Measurements from ENCODE around the gene TCF4.

TCF4 gene

DNA sequence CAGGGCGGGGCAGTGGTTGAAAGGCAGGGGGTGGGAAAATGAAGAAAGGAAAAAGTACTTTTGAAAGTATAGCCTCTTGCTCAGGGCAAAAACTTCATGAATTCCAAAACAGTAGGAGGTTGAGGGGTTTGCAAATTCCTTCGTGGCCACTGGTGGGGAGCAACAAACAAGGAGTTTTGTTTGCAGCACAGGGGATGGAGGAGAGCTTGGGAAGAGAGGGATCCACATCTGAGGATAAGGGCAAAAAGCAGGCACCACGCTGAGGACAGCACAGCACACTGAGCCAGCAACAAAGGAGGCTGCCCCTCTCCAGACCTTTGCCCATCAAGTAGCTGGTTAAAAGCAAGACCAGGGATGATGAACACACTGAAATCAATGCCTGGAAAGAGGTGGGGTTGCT lies 148.9 kb downstream of the TCF4 start:
- no peak for DNase-seq (ENCODE audit: low spot score)

DNA sequence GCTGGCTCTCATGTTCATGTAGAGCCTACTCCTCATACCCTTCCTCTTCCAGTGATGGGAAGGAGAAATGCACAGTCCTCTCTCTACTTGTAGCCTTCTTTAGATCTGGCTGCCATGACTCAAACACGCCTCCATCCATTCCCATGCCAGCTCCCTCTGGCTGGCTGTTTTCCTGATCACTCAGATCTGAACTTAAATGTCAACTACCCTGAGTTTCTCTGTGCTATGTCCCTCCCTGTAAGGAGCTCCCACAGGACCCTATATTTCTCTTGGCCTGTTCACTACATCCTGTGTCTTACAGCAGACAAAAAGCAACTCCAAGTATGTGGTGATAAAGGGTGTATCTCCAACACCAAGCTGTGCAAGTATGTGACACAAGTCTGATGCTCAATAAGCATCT lies 152.4 kb downstream of the TCF4 start:
- no peak for DNase-seq (ENCODE audit: low spot score)

DNA sequence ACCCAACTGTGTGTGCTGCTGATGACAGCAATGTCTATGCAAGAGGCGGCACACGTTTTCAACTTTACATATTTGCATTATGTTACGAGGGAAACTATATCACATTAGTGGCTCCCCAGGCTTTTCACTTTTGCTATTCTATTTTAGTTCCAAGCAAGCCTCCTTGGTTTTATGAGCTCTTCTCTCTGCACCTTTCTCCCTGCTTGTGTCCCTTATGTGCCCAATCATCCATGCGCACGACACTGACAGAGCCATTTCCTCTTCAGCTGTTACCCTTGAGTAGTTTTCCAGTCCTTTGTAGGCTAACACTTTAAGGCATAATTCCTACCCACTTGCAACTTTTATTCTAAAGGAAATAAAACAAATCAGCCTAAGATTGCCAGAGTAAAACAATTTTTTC lies 154.3 kb downstream of the TCF4 start:
- no peak for DNase-seq (ENCODE audit: low spot score)

DNA sequence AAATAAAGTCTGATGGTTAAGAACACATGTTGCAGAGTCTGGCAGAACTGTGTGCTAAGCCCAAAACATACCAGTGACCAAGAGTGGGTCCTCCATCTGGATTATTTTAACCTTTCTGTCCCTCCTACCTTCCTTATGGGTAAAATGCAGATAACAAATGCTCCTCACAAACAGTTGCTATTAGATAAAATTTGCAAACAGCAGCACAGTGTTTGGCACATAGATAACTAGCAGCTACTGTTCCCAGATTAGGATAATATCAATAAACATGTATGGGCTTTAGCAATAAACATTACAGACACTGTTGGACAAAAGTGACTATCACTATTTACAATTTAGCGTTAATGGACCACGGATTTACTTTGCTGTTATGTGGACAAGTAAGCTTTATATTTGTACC lies 154.9 kb downstream of the TCF4 start:
- DNase-seq (ENCODE audit: low spot score): no peak

DNA sequence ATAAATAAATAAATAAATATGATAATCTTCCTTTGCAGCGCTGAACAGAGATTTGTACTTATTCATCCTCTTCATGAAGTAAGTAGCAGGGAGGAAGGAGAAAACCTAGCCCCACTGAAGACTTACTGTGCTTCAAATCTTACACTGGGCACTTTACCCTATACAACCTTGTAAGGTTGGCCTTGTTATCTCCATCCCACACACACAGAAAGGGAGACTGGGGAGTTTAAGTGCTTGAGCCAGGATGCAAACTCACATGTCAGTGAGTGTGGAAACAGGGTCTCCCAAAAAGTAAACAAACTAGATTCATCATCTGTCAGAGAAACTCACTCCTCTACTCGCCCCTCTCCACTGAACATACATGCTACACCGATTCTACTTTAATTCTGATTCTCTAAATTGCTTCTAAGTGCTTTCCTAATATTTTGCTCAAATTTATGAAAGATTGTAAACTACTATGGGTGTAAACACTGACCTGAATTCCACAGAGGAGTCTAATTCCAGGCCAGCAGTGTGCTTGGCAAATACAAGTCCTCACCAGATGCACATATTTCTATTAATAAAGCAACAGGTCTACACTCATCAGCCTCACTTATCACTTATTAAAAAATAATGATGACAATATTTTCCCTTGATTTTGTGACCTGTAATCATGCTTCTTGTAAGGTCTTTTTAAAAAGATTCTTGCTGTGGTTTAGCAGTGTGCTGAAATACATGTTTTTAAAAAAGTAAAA lies 155.5 kb downstream of the TCF4 start:
- no peak for DNase-seq (ENCODE audit: low spot score)

DNA sequence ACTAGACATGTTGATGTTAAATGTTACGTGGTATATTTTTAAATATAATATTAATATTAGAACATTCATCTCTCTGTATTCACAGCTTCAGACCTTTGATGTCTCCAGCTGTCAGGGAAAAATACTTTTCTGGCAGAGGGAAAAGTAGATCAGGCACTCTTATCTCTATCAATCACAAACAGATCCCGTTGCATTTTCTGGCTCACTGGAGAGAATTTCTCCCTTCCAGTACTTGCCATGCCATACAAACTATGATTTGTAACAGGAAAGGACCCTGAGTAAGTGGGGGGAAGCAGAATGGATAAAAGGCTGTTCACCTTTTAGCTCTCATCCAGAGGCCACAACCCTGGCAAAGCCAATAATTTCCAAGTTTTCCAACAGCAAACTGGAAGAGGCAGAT lies 158.0 kb downstream of the TCF4 start:
- no peak for DNase-seq (ENCODE audit: low spot score)

DNA sequence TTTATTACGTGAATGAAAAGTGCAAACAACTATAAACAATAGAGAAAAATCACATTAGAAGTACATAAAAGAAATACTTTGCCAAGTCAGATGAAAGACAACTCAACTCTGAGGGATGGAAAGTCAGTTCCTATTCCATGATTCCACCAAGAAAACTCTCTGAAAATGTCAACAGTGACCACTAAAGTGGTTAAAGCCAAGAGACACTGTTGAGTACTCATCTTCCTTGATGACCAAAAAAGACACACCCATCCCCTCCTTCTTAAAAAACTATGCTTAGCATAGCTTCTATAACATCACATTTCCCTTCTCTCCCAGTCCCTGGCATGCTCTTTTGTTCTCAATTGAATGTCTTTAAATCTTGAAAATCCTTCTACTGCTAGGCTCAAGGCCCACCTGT lies 160.0 kb downstream of the TCF4 start:
- no peak for DNase-seq (ENCODE audit: low spot score)

DNA sequence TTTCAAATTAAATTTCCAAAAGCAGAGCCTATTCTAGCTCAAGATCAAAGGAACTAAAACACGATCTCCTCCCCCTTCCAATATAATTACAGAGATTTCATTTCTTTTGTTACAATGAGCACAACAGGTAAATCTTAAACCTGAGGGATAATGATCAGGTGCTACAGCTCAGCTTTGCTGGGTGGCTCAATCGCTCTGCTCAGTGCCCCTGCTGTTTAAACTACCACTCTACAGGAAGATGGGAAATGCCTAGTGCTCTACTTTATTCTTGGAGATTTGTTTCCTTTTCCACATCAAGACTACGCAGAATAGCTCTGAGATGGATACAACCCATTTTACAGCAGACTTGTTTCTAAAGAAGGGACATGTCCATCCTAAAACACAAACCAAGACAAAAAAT lies 162.3 kb downstream of the TCF4 start:
- no peak for DNase-seq (ENCODE audit: low spot score)

DNA sequence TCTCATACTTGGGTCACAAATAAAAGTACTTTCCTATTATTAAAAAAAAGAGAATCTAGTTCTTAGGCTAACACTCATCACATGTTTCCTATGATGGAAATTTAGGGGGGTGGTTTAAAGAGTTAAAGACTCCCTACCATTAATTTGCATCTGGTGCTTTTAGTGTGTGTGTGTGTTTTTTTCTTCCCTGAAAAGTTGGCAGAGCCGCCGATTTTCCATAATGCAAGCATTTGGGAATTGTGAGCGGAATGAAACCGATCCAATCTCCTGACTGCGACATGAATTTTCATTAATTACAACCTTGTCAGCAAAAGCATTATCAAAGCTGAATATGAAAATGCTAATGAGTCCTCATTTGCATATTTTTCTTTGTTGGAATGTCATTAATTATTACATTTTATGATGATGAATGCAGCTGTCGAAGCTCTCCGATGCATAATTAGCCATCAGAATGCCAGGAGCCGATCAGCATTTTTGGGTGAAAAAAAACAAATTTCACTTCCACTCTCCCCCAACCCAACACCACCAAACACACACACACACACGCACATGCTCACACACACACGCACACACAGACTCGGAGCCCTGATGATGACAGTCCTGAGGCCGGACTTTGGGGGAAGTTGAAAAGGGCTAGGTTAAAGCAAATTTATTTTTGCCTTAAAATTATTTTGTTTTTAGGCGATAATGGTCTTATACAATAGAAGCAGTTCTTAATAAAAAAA lies 165.4 kb downstream of the TCF4 start:
- DNase-seq (ENCODE audit: low spot score): peak; percentile 56

DNA sequence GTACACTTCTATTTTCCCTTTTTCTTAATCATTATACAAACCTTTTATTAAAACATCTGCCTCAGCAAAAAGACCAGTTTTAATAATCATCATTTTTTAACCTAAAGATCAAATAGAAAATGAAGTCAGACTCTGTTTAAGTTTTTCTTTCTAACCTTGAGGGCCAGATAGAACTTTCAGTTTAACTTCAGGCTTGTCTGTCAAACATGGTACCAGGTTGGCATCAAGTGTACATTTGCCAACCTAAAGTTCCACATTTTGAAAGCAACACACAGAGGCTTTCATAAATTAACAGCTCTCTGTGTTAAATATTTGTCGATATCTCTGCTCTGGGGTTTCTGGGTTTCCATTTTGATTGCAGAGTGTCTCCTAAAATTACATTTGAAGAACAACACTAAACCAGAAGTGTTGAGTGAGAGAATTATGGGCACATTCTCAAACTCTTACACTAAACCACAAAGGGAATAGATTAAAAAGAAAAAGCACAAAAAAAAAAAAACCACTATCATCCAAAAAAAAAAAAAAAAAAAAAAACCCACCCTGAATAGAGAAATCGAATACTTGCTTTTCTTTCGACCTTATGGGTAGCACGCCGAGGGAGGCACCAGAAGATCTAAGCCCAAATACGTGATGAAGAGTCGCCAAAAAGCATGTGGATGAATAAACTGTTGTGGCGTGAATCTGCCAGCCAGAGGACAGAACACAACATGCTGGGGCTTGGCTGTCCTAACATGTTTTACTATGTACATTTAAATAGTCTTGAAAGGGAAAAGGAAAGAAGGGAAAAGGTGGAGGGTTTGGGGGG lies 166.2 kb downstream of the TCF4 start:
- peak; percentile 77 for DNase-seq (ENCODE audit: low spot score)

DNA sequence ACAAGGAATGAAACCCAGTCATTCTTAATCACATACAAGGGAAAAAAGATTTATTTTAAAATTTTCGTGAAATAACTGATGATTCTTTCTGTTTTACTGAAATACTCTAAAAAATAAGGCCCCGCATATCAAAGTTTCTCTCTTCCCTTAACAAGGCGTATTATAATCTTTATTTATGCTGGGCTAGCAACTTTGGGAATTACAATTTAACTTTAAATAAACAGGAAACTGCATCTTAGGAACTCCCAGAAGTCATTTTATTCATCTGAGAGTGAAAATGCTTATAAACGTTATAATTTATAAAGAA lies 166.7 kb downstream of the TCF4 start:
- DNase-seq (ENCODE audit: low spot score): no peak

DNA sequence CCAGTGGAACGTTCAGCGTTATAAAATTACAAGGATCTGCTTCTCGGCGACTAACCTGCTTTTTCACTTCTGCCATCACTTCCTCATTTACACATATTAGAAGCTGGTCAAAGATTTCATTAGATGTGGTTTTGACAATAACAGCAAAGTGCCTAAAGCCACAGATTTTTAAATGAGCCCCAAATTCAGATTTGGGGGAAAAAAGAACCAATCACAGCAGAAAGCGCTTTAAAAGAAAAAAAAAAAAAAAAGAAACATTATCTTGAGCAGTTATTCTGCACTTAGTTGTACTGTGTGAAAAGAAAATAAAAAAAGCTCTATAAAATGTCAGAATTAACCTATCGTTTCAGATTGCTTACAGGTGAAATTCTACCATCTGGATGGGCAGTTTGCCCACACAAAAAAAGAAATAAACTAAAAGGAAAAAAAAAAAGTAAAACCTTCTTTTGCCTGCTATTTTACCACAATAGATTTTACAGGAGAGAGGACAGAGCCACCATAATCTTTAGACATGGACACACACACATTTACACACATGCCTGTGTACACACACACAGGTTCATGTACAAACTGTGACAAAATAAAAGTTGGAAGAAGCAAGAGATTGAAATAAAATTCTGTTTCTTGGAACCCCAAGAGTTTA lies 167.2 kb downstream of the TCF4 start:
- DNase-seq (ENCODE audit: low spot score): no peak

DNA sequence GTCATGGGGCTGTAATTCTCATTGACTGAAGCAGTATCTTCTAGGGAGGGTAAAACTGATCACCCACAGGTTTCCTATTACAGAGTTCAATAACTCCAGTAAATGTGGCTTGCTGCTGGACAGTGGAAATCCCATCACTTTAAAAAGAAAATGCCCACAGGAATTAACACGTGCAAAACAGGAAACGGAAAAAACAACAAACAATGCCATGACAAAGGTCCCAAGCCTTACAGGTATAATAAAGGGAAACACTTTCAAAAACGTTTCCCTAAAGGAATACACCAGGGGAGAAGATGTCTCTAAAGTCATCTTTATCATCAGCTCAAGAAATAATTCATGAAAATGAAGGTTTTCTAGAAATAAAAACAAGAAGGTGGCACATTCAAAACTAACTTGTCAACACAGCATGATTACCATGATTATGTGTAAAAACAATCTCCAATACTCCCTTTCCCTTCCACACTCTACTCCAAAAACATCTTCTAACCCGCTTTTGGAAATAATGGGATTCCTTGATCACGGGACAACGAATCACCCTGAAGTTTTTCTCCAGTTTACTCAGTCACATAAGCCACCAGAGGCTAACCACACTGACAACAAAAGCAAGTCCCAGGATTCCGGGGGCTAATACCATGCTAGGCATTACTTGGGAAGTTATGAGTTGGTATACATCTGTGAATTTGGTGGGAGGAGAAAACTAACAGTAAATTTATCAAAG lies 167.9 kb downstream of the TCF4 start:
- no peak for DNase-seq (ENCODE audit: low spot score)

DNA sequence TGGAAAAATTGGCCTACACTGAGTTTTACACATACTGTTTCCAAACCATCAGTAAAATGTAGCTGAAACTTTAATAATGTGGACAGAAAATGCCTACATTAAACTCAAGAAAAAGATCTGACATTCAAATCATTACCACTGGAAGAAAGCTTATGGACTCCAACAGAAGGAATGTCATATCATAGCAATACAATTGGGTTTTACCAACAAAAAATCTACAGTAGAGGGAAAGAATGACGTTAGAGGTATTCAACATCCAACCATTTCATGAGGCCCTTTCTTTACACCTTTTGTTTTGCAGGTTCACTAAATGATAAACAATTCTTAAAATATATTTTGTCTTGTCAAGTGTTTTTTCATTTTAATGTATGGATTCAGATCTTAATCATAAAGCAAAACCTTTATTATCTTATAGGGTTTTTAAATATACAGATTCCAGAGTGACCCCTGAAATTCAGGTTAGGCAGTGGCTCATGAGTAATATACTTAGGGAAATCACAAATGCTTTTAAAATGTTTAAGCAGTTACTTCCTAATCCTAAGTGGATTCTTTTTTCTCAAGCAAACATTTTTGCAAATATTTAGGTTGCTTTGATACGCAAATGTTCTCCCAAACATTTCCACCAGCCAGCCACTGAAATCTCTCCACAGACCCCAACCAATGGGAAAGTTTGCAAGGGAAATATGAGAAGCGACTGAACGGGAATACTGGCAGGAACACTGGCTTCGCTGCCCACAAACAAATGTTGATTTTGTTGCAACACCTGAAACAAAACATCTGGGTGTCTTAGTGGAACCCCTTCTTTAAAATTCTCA lies 168.7 kb downstream of the TCF4 start:
- no peak for DNase-seq (ENCODE audit: low spot score)

DNA sequence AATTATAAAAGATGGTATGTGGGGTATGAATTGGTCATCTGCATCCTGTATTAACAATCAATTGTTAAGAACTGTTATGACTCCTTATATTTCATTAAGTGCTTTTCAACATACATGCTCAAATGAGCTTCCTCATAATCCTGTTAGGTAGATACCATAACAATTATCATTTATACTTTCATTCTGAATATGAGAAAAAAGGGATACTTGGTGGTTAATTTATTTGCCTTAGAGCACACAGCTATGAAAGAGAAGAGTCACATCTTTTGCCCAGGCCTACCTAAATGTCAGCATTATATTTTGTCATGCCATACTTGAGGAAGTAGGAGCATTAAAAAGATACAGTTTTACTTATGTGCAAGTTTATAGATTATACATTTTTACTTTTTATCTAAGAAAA lies 169.6 kb downstream of the TCF4 start:
- DNase-seq (ENCODE audit: low spot score): no peak

DNA sequence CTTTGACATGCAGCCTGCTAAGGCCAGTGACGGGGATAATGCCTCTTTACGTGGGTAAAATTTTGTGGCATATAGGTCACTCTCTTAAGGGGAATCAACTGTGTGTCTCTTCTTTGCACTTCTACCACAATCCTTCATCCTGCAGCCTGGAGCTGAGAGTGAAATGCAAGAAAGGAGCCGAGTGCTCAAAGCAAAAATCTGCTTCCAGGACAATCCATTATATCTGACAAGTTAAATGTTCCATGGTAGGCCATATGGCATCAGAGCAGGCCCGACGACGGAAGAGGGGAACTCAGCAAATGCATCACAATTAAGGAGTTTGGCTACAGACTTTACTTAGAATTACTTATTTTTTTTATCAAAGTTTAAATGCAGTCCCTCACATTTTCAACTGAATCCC lies 171.2 kb downstream of the TCF4 start:
- DNase-seq (ENCODE audit: low spot score): no peak

DNA sequence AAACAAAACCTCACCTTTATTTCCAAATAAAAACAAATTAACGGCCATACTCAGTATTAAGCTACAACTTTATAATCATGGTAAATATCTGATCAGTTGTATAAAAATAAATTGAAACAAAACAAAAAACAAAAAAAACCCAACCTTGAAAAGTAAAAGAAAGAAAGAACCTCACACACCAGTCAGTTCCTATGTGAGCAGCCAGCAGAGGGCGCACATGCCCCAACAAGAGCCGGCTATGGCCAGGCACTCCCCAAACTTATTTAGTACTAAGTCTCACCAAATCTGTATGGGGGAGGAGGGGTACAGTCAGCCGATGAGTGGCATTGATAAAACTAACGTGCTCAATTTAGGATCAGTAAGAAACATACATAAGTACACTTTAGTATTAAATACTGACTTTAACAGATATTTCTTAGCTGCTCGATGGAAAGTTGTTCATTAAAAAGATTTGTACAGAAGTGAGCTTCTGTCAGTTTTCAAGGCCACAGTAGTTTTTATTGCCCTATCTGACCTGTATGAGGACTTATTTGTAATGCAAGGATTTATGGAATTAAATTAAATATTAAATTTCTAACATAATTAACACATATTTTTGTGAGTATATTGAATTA lies 172.6 kb downstream of the TCF4 start:
- peak; percentile 95 for DNase-seq (ENCODE audit: low spot score)

DNA sequence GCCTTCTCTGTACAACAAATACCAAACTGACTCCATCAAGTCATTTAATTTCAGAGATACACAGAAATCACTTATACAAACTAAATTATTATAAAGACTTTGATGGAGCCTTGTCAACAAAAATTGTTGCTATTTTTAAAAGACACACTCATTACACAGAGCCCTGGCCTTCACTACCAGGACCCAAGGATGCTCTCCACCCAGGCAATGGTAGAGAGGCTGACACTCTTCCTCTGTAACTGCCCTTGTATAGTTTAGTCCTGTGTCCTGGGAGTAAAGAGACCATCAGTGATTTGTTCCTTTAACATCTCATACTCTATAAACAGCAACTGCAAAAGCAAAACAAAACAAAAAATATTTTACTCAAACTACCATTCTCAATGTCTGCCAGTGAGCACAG lies 173.5 kb downstream of the TCF4 start:
- DNase-seq (ENCODE audit: low spot score): no peak

DNA sequence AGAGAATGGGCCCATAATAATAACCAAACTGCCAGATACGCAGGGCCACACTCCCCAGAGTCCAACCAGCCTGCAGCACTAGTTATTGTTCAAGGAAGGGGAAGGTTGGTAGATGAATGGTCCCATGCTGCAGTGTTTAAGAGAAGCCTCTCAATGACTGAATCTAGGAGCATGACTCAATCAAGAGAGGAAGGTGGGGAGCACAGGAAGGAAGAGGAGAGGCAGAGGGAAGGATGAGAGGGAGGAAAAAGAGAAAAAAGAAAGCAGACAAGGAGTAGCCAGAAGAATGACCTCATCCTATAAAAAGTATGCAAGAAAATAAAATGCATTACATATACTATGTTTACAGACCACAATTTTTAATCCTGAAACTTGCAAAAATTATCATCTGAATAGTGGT lies 174.5 kb downstream of the TCF4 start:
- DNase-seq (ENCODE audit: low spot score): no peak

DNA sequence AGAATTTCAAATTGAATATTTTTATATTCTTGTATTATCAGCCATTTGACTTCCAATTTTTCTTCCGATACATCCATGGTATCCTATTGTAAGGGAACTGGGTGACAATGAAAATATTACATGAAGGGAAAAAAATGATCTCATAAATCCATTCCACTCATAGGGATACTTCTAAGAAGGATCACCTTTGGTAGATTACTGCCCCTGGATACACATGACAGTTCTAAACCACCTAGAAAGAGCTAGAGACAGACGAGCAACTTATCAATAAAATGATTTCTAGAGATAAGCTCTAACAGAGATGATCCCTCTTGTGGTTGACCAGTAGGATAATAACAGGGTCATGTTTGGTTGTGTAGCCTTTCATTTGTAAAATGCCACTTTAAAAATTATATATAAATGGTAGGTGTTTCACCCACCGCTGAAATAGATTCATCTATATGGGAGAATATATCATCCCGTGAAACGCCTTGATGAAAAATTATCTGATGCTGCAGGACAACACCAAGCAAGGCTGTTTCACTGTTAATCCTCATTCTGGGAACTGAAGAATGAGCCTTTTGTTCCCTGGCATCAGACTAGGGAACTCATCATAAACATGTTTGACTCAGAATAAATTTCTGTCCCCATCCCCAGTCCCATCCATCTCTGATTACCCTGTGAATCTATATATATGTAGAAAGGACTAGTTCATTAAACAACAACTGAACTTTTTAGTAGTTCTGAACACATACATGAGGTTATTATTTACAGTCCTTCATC lies 180.0 kb downstream of the TCF4 start:
- no peak for DNase-seq (ENCODE audit: low spot score)
